ENCODE results near the gene GLYATL3. TPM values are rescaled to one million over a fixed set of nuclear protein-coding genes. Genes with fewer than 3 reads are reported as not detected.

GLYATL3 gene
- total RNA-seq, 1 donor from 2014 or later: not detected

DNA sequence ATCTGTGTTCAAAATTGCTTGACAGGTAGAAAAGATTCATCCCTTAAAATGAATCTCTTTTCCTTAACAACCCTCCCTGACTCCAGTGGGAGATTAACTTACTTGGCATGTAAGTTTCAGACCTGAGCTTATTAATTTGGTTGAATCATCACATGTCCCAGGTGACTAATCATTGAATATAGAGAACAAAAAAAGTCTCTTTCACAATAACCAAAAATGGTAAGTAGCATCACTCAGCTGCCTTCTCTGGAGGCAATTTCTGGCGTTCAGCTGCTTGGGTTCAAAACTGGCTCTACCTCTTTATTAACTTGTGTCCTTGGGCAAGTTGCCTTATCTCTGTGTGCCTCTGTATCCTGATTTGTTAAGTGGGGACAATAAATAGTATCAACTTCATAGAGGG lies 53.7 kb downstream of the GLYATL3 start:
- intact Hi-C loops (cut with micrococcal nuclease): no loop called here
- Histone ChIP-seq H3K9me3 (replicated peaks) (no peaks in the 10 kb centered on the region), H3K4me3 (no peak overlapping the region), H3K4me1 (peaks cover 23% of the 10 kb centered on the region), H3K27ac (replicated peaks) (no peak overlapping the region), H3K36me3 (no peaks in the 10 kb centered on the region), H3K27me3 (ENCODE audit: low read depth) (peaks cover 49% of the 10 kb centered on the region)
- no peak for DNase-seq
- no peak for TF ChIP-seq CTCF (IDR thresholded peaks at IDR 0.05; ENCODE audit: borderline replicate concordance)

DNA sequence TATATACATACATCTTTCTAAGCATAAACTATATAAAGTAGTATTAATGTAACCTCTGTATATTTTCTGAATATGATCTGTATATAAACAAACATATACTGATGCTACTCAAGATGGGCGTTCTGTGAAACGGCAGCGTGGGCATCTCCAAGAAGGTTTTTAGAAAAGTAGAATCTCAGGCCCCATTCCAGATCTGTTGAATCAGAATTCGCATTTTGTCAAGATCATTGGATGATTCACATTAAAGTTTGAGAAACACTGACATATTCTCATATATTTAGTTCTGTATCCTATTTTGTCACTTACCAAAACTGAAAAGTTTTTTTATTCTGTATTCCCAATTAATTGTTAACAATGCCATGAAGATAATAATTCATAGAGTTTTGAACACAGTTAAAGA lies 56.2 kb downstream of the GLYATL3 start:
- intact Hi-C loops (cut with micrococcal nuclease): no loop called here
- Histone ChIP-seq H3K4me1 (peaks cover 13% of the 10 kb centered on the region), H3K9me3 (replicated peaks) (no peaks in the 10 kb centered on the region), H3K4me3 (no peak overlapping the region), H3K36me3 (no peaks in the 10 kb centered on the region), H3K27me3 (ENCODE audit: low read depth) (peaks cover 24% of the 10 kb centered on the region), H3K27ac (replicated peaks) (no peak overlapping the region)
- TF ChIP-seq CTCF (IDR thresholded peaks at IDR 0.05; ENCODE audit: borderline replicate concordance): no peak
- no peak for DNase-seq

- no peaks in the 10 kb centered on the region for H3K36me3 ChIP-seq
- H3K4me1 ChIP-seq: peaks cover 8% of the 10 kb centered on the region
- no peaks in the 10 kb centered on the region for H3K9me3 ChIP-seq (replicated peaks)
- no peak for TF ChIP-seq CTCF (IDR thresholded peaks at IDR 0.05; ENCODE audit: borderline replicate concordance)
- no peak for DNase-seq
- intact Hi-C loops (cut with micrococcal nuclease): no loop called here
- H3K4me3 ChIP-seq: no peak overlapping the region
- peaks cover 19% of the 10 kb centered on the region for H3K27me3 ChIP-seq (ENCODE audit: low read depth)
- no peak overlapping the region for H3K27ac ChIP-seq (replicated peaks)
These were observed 56.7 kb downstream of the GLYATL3 start for GRCh38 chr6:49556429-49556837.

DNA sequence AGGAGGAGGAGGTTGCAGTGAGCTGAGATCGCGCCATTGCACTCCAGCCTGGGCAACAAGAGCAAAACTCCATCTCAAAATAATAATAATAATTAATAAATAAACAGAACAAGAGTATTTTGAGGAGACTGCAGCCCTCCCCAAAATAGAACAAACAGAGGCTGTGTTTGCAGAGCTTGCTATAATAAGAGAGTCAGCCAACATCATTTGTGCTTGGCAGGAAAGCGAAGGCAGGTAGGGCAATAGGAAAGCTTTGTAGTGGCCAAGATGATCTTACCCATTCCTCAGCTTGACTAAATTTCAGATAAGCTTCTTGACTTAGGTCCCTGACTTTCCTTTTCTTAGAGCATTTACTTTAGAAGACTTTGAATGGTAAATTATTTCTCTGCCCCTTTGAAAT lies 57.5 kb downstream of the GLYATL3 start:
- no peaks in the 10 kb centered on the region for H3K36me3 ChIP-seq
- no peak for TF ChIP-seq CTCF (IDR thresholded peaks at IDR 0.05; ENCODE audit: borderline replicate concordance)
- H3K4me1 ChIP-seq: peaks cover 1% of the 10 kb centered on the region
- H3K9me3 ChIP-seq (replicated peaks): no peaks in the 10 kb centered on the region
- no peak for DNase-seq
- intact Hi-C loops (cut with micrococcal nuclease): no loop called here
- no peak overlapping the region for H3K27ac ChIP-seq (replicated peaks)
- no peak overlapping the region for H3K4me3 ChIP-seq
- H3K27me3 ChIP-seq (ENCODE audit: low read depth): peaks cover 12% of the 10 kb centered on the region

DNA sequence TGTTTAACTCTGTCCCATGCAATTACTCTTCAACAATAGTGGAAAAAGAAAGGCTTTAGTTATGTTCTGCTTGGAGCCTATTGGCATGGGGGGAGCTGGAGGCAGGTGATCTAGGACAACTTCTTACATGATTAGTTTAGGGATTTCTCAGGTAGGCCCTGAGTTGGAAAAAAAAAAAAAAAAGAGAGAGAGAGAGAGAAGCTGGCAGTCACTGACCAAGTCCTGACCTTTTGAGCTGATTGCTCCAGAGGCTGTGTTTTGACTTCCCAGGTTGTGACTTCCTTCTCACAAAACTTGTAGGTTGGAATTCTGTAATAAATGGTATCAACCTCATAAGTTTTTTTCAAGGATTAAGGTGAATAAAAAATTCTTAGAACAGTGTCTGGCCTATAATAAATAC lies 58.5 kb downstream of the GLYATL3 start:
- intact Hi-C loops (cut with micrococcal nuclease): no loop called here

More for the DNA sequence above, 58.5 kb downstream of the GLYATL3 start:
- no peak for TF ChIP-seq CTCF (IDR thresholded peaks at IDR 0.05; ENCODE audit: borderline replicate concordance)
- H3K27ac ChIP-seq (replicated peaks): no peak overlapping the region
- no peak overlapping the region for H3K4me3 ChIP-seq
- H3K9me3 ChIP-seq (replicated peaks): no peaks in the 10 kb centered on the region
- H3K4me1 ChIP-seq: no peaks in the 10 kb centered on the region
- peaks cover 8% of the 10 kb centered on the region for H3K27me3 ChIP-seq (ENCODE audit: low read depth)
- no peak for DNase-seq
- H3K36me3 ChIP-seq: no peaks in the 10 kb centered on the region
